Osteocyte (in vitro differentiated cells): ENCODE measurements around the gene GYPC. TPM values are rescaled to one million over a fixed set of nuclear protein-coding genes. Genes with fewer than 3 reads are reported as not detected.

Experiments
- DNase-seq: peaks from one replicate; pipeline ENCODE4 v3.0.0; 2021; ENCODE audit warnings: mixed read lengths; ENCODE audit not compliant: unreplicated experiment; ENCODE audit errors: extremely low spot score
- H3K27ac Mint-ChIP-seq: one replicate; pipeline ENCODE4 v1.8.0; 2021; ENCODE audit warnings: mild to moderate bottlenecking, mixed read lengths; ENCODE audit not compliant: unreplicated experiment
- H3K27me3 Mint-ChIP-seq: one replicate; pipeline ENCODE4 v1.8.0; 2021; ENCODE audit warnings: mixed read lengths; ENCODE audit not compliant: unreplicated experiment
- H3K36me3 Mint-ChIP-seq: one replicate; pipeline ENCODE4 v1.8.0; 2021; ENCODE audit warnings: mixed read lengths; ENCODE audit not compliant: unreplicated experiment
- H3K4me1 Mint-ChIP-seq: one replicate; pipeline ENCODE4 v1.8.0; 2021; ENCODE audit warnings: mixed read lengths; ENCODE audit not compliant: unreplicated experiment
- H3K4me3 Mint-ChIP-seq: one replicate; pipeline ENCODE4 v1.8.0; 2021; ENCODE audit warnings: mild to moderate bottlenecking, moderate library complexity, mixed read lengths; ENCODE audit not compliant: unreplicated experiment
- H3K9me3 Mint-ChIP-seq: one replicate; pipeline ENCODE4 v1.8.0; 2021; ENCODE audit warnings: mixed read lengths; ENCODE audit not compliant: unreplicated experiment
- total RNA-seq: library from RNA; stranded (reverse); gene quantifications from 2 replicates; pipeline ENCODE4 v1.2.1, GENCODE V29; 2021
- TF ChIP-seq, protein P1 (sequence below): fragments of 200-600 bp; sonication (generic); IDR thresholded peaks from 2 replicates; pipeline ENCODE4 v1.5.0; 2021; ENCODE audit warnings: antibody characterized with exemption, mild to moderate bottlenecking, moderate library complexity

GYPC gene
- total RNA-seq, 1 donor from 2014 or later = 110 TPM

DNA sequence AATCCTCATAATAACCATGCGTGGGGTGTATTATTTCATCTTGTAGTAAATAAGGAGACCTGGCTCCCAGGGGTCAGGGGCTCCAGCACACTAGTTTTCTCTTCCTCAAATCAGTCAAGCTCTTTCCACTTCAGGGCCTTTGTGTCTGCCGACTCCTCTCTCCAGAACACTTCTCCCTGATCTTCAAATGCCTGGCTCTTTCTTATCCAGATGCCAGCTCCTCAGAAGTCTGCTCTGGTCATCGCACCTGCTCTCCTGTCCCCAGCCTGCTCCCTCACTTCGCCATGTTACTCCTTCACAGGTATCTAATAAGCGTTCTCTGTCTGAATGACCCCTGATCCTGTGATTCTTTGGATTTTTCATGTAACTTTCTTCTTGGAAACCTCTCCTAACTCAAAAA lies 62.0 kb downstream of the GYPC start:
- TF ChIP-seq, protein P1, sequence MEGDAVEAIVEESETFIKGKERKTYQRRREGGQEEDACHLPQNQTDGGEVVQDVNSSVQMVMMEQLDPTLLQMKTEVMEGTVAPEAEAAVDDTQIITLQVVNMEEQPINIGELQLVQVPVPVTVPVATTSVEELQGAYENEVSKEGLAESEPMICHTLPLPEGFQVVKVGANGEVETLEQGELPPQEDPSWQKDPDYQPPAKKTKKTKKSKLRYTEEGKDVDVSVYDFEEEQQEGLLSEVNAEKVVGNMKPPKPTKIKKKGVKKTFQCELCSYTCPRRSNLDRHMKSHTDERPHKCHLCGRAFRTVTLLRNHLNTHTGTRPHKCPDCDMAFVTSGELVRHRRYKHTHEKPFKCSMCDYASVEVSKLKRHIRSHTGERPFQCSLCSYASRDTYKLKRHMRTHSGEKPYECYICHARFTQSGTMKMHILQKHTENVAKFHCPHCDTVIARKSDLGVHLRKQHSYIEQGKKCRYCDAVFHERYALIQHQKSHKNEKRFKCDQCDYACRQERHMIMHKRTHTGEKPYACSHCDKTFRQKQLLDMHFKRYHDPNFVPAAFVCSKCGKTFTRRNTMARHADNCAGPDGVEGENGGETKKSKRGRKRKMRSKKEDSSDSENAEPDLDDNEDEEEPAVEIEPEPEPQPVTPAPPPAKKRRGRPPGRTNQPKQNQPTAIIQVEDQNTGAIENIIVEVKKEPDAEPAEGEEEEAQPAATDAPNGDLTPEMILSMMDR = no peak
- H3K9me3 Mint-ChIP-seq = no peaks in the 10 kb centered on the region
- H3K27me3 Mint-ChIP-seq = peaks cover 26% of the 10 kb centered on the region
- H3K4me3 Mint-ChIP-seq = no peak overlapping the region
- DNase-seq = peak; percentile 36
- H3K4me1 Mint-ChIP-seq = no peaks in the 10 kb centered on the region
- no peak overlapping the region for H3K27ac Mint-ChIP-seq
- no peaks in the 10 kb centered on the region for H3K36me3 Mint-ChIP-seq

DNA sequence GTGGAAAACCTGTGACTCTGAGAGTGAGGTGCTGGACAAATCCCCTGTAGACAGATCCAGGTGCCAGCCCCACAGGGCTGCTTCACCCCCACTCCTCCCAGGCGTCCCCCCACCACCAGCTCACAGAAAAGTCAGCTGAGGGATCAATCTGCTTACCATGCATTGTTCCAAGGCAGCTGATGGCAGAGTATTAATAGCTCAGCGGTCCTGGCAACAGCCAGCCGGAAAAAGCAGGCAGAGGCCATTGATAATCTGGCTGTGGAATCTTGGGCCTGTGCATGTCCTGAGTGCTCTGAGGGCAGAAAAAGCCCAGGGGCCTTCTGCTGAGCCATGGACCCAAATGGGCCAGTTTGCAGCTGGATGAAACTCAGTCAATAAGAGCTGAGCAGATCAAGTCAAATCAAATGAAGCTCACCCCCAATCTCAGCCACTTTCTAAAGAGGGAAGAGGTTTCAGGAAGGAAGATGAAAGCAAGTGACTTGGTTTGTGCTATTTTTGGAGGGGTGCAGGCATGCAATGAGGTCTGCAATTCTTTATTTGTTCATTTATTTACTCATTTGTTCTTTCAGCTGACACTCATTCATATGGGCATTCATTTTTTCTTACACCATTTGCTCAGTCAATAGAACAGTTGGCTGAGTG lies 63.4 kb downstream of the GYPC start:
- Mint-ChIP-seq H3K4me1 (no peaks in the 10 kb centered on the region), H3K9me3 (no peaks in the 10 kb centered on the region), H3K27ac (no peak overlapping the region), H3K4me3 (no peak overlapping the region), H3K36me3 (no peaks in the 10 kb centered on the region), H3K27me3 (peaks cover 19% of the 10 kb centered on the region)
- TF ChIP-seq, protein P1 = no peak
- DNase-seq = peak; percentile 32

DNA sequence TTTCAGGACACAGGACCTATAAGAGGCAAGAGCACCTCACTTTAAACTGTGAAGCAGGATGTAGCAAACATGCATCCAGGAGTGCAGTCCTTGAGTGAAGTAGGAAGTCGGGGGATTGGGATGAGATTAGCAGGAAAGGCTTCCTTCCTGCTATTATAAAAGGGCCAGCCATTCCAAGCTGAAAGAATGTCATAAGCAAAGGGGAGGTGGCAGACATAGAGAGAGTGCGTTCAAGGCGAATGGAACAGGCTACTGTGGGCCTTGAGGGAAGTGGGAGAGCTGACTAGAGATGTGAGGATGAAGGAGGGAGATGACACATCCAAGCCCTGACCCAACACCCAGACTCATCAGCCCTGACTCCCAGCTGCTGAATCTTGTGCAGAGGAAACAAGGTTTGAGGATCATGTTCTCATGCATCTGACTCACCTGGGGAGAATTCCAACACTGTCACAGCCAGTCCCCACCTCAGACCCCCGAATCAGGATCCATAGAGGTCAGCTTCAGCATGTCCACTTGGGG lies 63.9 kb downstream of the GYPC start:
- H3K27me3 Mint-ChIP-seq = peaks cover 15% of the 10 kb centered on the region
- H3K4me1 Mint-ChIP-seq = no peaks in the 10 kb centered on the region
- H3K36me3 Mint-ChIP-seq = no peaks in the 10 kb centered on the region
- DNase-seq = peak; percentile 53
- H3K27ac Mint-ChIP-seq = no peak overlapping the region
- H3K9me3 Mint-ChIP-seq = peaks cover under 1% of the 10 kb centered on the region
- H3K4me3 Mint-ChIP-seq = no peak overlapping the region
- TF ChIP-seq, protein P1 = no peak

DNA sequence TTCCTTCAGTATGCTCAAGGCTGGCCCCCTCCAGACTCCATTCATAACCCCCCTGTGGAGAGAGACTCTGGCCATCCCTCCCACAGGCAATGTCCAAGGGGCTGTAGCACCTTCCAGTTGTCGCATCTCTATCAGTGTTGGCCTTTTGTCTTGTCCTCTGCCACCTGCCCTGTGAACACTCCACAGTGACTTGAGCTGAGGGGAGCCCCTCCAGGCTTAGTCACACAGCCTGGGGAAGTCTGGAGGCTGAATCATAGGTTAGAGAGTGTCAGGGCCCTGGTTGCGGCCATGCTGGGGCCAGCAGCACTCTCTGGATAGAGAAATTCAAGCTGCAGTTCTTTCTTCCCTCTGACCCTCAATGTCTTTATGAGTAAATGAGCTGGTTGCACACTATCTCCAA lies 64.7 kb downstream of the GYPC start:
- H3K4me1 Mint-ChIP-seq = no peaks in the 10 kb centered on the region
- H3K27ac Mint-ChIP-seq = no peak overlapping the region
- H3K9me3 Mint-ChIP-seq = peaks cover 8% of the 10 kb centered on the region
- H3K4me3 Mint-ChIP-seq = no peak overlapping the region
- H3K27me3 Mint-ChIP-seq = peaks cover 16% of the 10 kb centered on the region
- H3K36me3 Mint-ChIP-seq = no peaks in the 10 kb centered on the region
- peak; percentile 72 for DNase-seq
- TF ChIP-seq, protein P1 = no peak

DNA sequence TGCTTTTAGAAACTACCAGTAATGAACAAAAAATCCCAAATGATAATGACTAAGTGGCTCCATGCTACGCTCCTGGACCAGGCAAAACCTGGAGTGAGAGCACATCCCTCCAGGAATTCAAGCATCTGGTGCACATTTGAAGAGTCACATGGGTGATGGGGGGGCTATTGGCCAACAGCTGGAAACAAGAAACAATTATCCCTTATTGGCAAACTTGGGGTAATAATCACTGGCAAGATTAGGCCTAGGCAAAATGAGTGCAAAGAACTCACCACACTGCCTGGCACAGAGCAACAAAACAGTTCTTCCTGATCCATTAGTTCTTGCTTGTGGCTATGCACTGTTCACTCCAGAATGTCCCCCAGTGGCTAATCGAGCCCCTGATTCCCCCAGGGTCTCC lies 66.1 kb downstream of the GYPC start:
- no peak overlapping the region for H3K4me3 Mint-ChIP-seq
- peak; percentile 25 for DNase-seq
- H3K27me3 Mint-ChIP-seq = peaks cover 17% of the 10 kb centered on the region
- no peak overlapping the region for H3K27ac Mint-ChIP-seq
- no peaks in the 10 kb centered on the region for H3K4me1 Mint-ChIP-seq
- H3K9me3 Mint-ChIP-seq = peaks cover 15% of the 10 kb centered on the region
- no peaks in the 10 kb centered on the region for H3K36me3 Mint-ChIP-seq
- TF ChIP-seq, protein P1 = no peak
